ENCODE measurements around the gene CSTF2T.

DNA sequence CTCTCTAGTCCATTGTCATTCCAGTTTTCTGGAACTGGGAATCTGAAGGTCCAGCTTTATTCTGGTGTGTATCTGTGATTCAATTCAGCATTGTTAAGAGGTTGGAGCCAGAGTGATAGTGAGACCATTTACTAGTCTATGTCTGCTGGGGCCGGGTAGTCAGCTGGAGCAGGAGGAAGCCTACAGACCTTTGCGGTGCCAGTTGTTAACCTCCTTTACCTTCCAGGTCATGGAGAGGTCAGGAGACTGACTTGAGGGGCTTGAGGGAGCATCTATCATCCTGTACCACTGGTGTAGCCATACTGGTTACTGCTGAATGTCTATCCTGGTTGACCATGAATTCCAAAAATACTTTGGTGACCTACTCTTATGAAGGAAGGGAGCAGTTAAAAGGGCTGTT is 9.2 kb upstream of the CSTF2T start:
- no peak for TF ChIP-seq EZH2 (IDR thresholded peaks at IDR 0.05; ENCODE audit: borderline replicate concordance, low read depth, low read length, poor library complexity, severe bottlenecking)
- TF ChIP-seq, protein P1, sequence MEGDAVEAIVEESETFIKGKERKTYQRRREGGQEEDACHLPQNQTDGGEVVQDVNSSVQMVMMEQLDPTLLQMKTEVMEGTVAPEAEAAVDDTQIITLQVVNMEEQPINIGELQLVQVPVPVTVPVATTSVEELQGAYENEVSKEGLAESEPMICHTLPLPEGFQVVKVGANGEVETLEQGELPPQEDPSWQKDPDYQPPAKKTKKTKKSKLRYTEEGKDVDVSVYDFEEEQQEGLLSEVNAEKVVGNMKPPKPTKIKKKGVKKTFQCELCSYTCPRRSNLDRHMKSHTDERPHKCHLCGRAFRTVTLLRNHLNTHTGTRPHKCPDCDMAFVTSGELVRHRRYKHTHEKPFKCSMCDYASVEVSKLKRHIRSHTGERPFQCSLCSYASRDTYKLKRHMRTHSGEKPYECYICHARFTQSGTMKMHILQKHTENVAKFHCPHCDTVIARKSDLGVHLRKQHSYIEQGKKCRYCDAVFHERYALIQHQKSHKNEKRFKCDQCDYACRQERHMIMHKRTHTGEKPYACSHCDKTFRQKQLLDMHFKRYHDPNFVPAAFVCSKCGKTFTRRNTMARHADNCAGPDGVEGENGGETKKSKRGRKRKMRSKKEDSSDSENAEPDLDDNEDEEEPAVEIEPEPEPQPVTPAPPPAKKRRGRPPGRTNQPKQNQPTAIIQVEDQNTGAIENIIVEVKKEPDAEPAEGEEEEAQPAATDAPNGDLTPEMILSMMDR (conservative IDR thresholded peaks at IDR 0.05; ENCODE audit: low read depth, low read length), result no peak

Measured in A673 (cell line).